ENCODE data around the gene KCNMA1.

- TF ChIP-seq POLR2AphosphoS5 (IDR thresholded peaks at IDR 0.05) (no peak), CTCF (IDR thresholded peaks at IDR 0.05) (no peak), POLR2A (IDR thresholded peaks at IDR 0.05) (no peak)
Observed at GRCh38 chr10:77190291-77190690, 447.3 kb downstream of the KCNMA1 start.
